ENCODE measurements around the gene C17orf67. TPM values are rescaled to one million over a fixed set of nuclear protein-coding genes. Genes with fewer than 3 reads are reported as not detected.
"Not testable (repeated sequence)": the region's sequence is repeated elsewhere in the genome, so short reads cannot be mapped to it uniquely, and the experiment has no call there.

Gene C17orf67
- polyA plus RNA-seq, 1 donor (not counting 4 experiments of a cell fraction or from before 2014, with no cell fraction given): 0.46 TPM

DNA sequence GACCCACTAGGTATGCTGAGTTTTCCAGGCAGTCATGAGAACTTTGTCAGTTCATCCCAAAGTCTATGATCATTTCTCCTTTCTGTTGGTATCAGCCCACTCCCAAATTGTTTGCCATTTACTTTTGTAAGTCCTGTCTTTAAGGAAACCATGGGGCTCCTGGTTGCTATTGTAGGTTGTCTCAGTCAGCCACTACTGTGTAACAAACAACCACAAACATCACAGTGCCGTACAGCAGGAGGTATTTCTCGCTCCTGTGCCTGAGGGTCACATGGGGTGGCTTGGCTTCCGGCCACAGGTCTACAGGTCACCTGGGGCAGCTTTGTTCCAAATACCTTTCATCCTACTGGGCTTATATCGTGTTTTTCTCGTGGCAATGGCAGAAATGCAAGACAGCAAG, 71.6 kb downstream of the C17orf67 start:
- Histone ChIP-seq H2AFZ (ENCODE audit: control insufficient read depth, low read length) (no peak overlapping the region), H3K27ac (ENCODE audit: control insufficient read depth, insufficient read depth, low read length) (no peak overlapping the region), H3K9me1 (ENCODE audit: control insufficient read depth, extremely low read depth, insufficient read depth, low read length) (no peaks in the 10 kb centered on the region), H3K4me2 (ENCODE audit: control insufficient read depth, extremely low read depth, insufficient read depth, low read depth, low read length) (no peak overlapping the region), H3K9ac (ENCODE audit: control insufficient read depth, extremely low read depth, insufficient read depth, low read length) (no peak overlapping the region), H3K9me3 (ENCODE audit: control insufficient read depth, low read depth, low read length) (no peaks in the 10 kb centered on the region), H3K27me3 (ENCODE audit: control insufficient read depth, extremely low read depth, insufficient read depth, low read length) (peaks cover 6% of the 10 kb centered on the region), H3K79me2 (ENCODE audit: control insufficient read depth, insufficient read depth, low read length) (no peaks in the 10 kb centered on the region), H3K4me3 (ENCODE audit: control insufficient read depth in 2 of 3, extremely low read depth in 1 of 3, insufficient read depth in 2 of 3, low read depth in 1 of 3, low read length in 3 of 3) (no peak overlapping the region), H4K20me1 (ENCODE audit: control insufficient read depth, extremely low read depth, insufficient read depth, low read length) (no peaks in the 10 kb centered on the region), H3K36me3 (ENCODE audit: control insufficient read depth in 2 of 2, extremely low read depth in 1 of 2, insufficient read depth in 2 of 2, low read length in 2 of 2) (no peaks in the 10 kb centered on the region), H3K4me1 (ENCODE audit: control insufficient read depth, extremely low read depth, insufficient read depth, low read length) (no peaks in the 10 kb centered on the region)
- DNase-seq (ENCODE audit: low read depth, low spot score) (no peak), FAIRE-seq (no peak)
- no peak for TF ChIP-seq CTCF (optimal IDR thresholded peaks at IDR 0.05 in 1 of 3, IDR thresholded peaks at IDR 0.05 in 1 of 3, conservative IDR thresholded peaks at IDR 0.05 in 1 of 3; ENCODE audit: extremely low read depth in 1 of 3, insufficient read depth in 2 of 3, low read length in 3 of 3)
- dilution Hi-C loops (cut with MboI; ENCODE audit: extremely low pct_ligation_motif_present, low sequenced_read_pairs): no loop called here

- H3K4me1 ChIP-seq (ENCODE audit: control insufficient read depth, extremely low read depth, insufficient read depth, low read length): no peaks in the 10 kb centered on the region
- H3K79me2 ChIP-seq (ENCODE audit: control insufficient read depth, insufficient read depth, low read length): no peaks in the 10 kb centered on the region
- TF ChIP-seq CTCF (optimal IDR thresholded peaks at IDR 0.05 in 1 of 3, IDR thresholded peaks at IDR 0.05 in 1 of 3, conservative IDR thresholded peaks at IDR 0.05 in 1 of 3; ENCODE audit: extremely low read depth in 1 of 3, insufficient read depth in 2 of 3, low read length in 3 of 3) (no peak), EZH2 (IDR thresholded peaks at IDR 0.05; ENCODE audit: low read length) (no peak)
- H3K9me1 ChIP-seq (ENCODE audit: control insufficient read depth, extremely low read depth, insufficient read depth, low read length): no peaks in the 10 kb centered on the region
- H4K20me1 ChIP-seq (ENCODE audit: control insufficient read depth, extremely low read depth, insufficient read depth, low read length): no peaks in the 10 kb centered on the region
- FAIRE-seq: no peak
- H3K9me3 ChIP-seq (ENCODE audit: control insufficient read depth, low read depth, low read length): no peaks in the 10 kb centered on the region
- dilution Hi-C loops (cut with MboI; ENCODE audit: extremely low pct_ligation_motif_present, low sequenced_read_pairs): no loop called here
- H3K27me3 ChIP-seq (ENCODE audit: control insufficient read depth, extremely low read depth, insufficient read depth, low read length): peaks cover 6% of the 10 kb centered on the region
- DNase-seq (ENCODE audit: low read depth, low spot score): no peak
- H2AFZ ChIP-seq (ENCODE audit: control insufficient read depth, low read length): no peak overlapping the region
- H3K4me3 ChIP-seq (ENCODE audit: control insufficient read depth in 2 of 3, extremely low read depth in 1 of 3, insufficient read depth in 2 of 3, low read depth in 1 of 3, low read length in 3 of 3): no peak overlapping the region
- H3K27ac ChIP-seq (ENCODE audit: control insufficient read depth, insufficient read depth, low read length): no peak overlapping the region
- H3K36me3 ChIP-seq (ENCODE audit: control insufficient read depth in 2 of 2, extremely low read depth in 1 of 2, insufficient read depth in 2 of 2, low read length in 2 of 2): no peaks in the 10 kb centered on the region
- H3K9ac ChIP-seq (ENCODE audit: control insufficient read depth, extremely low read depth, insufficient read depth, low read length): no peak overlapping the region
- H3K4me2 ChIP-seq (ENCODE audit: control insufficient read depth, extremely low read depth, insufficient read depth, low read depth, low read length): no peak overlapping the region
These were observed 72.3 kb downstream of the C17orf67 start for GRCh38 chr17:56761387-56761786.

DNA sequence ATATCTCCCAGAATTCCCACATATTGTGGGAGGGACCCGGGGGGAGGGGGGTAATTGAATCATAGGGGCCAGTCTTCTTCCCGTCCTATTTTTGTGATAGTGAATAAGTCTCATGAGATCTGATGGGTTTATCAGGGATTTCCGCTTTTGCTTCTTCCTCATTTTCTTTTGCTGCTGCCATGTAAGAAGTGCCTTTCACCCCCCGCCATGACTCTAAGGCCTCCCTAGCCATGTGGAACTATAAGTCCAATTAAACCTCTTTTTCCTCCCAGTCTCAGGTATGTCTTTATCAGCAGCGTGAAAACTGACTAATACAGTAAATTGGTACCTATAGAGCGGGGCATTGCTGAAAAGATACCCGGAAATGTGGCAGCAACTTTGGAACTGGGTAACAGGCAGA, 76.1 kb downstream of the C17orf67 start:
- H3K9me3 ChIP-seq (ENCODE audit: control insufficient read depth, low read depth, low read length); H3K27ac ChIP-seq (ENCODE audit: control insufficient read depth, insufficient read depth, low read length); FAIRE-seq; H3K27me3 ChIP-seq (ENCODE audit: control insufficient read depth, extremely low read depth, insufficient read depth, low read length); H4K20me1 ChIP-seq (ENCODE audit: control insufficient read depth, extremely low read depth, insufficient read depth, low read length); H3K36me3 ChIP-seq (ENCODE audit: control insufficient read depth in 2 of 2, extremely low read depth in 1 of 2, insufficient read depth in 2 of 2, low read length in 2 of 2); H3K4me1 ChIP-seq (ENCODE audit: control insufficient read depth, extremely low read depth, insufficient read depth, low read length); H2AFZ ChIP-seq (ENCODE audit: control insufficient read depth, low read length); H3K4me3 ChIP-seq (ENCODE audit: control insufficient read depth in 2 of 3, extremely low read depth in 1 of 3, insufficient read depth in 2 of 3, low read depth in 1 of 3, low read length in 3 of 3); DNase-seq (ENCODE audit: low read depth, low spot score); H3K9ac ChIP-seq (ENCODE audit: control insufficient read depth, extremely low read depth, insufficient read depth, low read length); H3K9me1 ChIP-seq (ENCODE audit: control insufficient read depth, extremely low read depth, insufficient read depth, low read length); H3K4me2 ChIP-seq (ENCODE audit: control insufficient read depth, extremely low read depth, insufficient read depth, low read depth, low read length); H3K79me2 ChIP-seq (ENCODE audit: control insufficient read depth, insufficient read depth, low read length); dilution Hi-C loops (cut with MboI; ENCODE audit: extremely low pct_ligation_motif_present, low sequenced_read_pairs): not testable (repeated sequence)

Data from keratinocyte (primary cell).